SK-N-SH treated with all-trans-retinoic acid at 6 μM for 48 hours (cell line): ENCODE data around the gene CYB5A.

ENCODE experiments used
- ZFP30 ChIP-seq: fragments of 450-650 bp; formaldehyde crosslinking; IDR thresholded peaks from 2 replicates; pipeline ENCODE4 v1.5.0; 2022; ENCODE audit warnings: mild to moderate bottlenecking, moderate library complexity
- TF ChIP-seq, protein P1 (sequence below): fragments of 250-450 bp; sonication (Bioruptor Pico); IDR thresholded peaks from 2 replicates; pipeline ENCODE4 v1.8.0; 2020; ENCODE audit warnings: mild to moderate bottlenecking, moderate library complexity, borderline replicate concordance

DNA sequence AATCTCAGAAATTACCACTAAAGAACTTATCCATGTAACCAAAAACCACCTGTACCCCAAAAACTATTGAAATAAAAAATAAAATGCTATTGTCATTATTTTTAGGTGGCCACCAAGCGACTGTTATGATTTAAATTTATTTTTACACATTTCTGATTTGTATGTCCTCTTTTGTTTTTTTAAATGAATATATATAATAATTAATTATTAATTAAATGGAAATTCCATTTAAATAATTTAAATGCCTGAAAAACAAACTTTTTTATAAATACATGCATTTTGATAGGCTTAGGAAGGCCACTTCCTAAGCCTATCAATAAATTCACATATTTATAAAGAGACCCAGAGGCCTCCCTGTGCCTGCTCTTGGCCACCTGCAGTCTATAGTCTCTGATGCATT is 52.2 kb downstream of the CYB5A start:
- TF ChIP-seq, protein P1, sequence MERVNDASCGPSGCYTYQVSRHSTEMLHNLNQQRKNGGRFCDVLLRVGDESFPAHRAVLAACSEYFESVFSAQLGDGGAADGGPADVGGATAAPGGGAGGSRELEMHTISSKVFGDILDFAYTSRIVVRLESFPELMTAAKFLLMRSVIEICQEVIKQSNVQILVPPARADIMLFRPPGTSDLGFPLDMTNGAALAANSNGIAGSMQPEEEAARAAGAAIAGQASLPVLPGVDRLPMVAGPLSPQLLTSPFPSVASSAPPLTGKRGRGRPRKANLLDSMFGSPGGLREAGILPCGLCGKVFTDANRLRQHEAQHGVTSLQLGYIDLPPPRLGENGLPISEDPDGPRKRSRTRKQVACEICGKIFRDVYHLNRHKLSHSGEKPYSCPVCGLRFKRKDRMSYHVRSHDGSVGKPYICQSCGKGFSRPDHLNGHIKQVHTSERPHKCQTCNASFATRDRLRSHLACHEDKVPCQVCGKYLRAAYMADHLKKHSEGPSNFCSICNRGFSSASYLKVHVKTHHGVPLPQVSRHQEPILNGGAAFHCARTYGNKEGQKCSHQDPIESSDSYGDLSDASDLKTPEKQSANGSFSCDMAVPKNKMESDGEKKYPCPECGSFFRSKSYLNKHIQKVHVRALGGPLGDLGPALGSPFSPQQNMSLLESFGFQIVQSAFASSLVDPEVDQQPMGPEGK (CRISPR knock-in tag), result no peak
- TF ChIP-seq ZFP30 (CRISPR knock-in tag), result no peak
